Kidney (tissue), 14 donors: ENCODE results near the gene LOXL1. TPM values are rescaled to one million over a fixed set of nuclear protein-coding genes. Genes with fewer than 3 reads are reported as not detected.

ENCODE experiments used
- DNase-seq, 5 donors: peaks; one replicate each; pipeline ENCODE4 v3.0.0-alpha.2; 2013 to 2020
- FAIRE-seq: peaks from 2 replicates; lab custom pipeline; 2012; peaks lifted over from hg19 to GRCh38; lab: Jason Lieb, UNC
- H3K27ac ChIP-seq, 2 donors: one replicate each; pipeline ENCODE4 v1.7.0; 2013; ENCODE audit warnings: low read depth in 2 of 2, low read length in 2 of 2, inconsistent platforms in 1 of 2
- H3K27me3 ChIP-seq: one replicate; pipeline ENCODE4 v1.7.1; 2013; ENCODE audit warnings: low read length, inconsistent platforms; ENCODE audit not compliant: control insufficient read depth, insufficient read depth
- H3K36me3 ChIP-seq, 3 donors: one replicate each; pipeline versions ENCODE4 v1.7.0 to v1.7.1; 2013; ENCODE audit warnings: low read length in 3 of 3, control low read depth in 1 of 3, inconsistent platforms in 1 of 3; ENCODE audit not compliant: insufficient read depth in 3 of 3, control insufficient read depth in 2 of 3
- H3K4me1 ChIP-seq, 3 donors: one replicate each; pipeline versions ENCODE4 v1.7.0 to v1.7.1; 2013; ENCODE audit warnings: low read length in 3 of 3, inconsistent platforms in 1 of 3, low read depth in 1 of 3; ENCODE audit not compliant: control insufficient read depth in 2 of 3, insufficient read depth in 2 of 3
- H3K4me3 ChIP-seq, 3 donors: one replicate each; pipeline versions ENCODE4 v1.7.0 to v1.8.1; 2013; ENCODE audit warnings: low read length in 3 of 3, control low read depth in 1 of 3, inconsistent platforms in 1 of 3
- H3K9ac ChIP-seq, 3 donors: one replicate each; pipeline versions ENCODE4 v1.7.0 to v1.7.1; 2013; ENCODE audit warnings: low read length in 3 of 3, control low read depth in 1 of 3, inconsistent platforms in 1 of 3
- H3K9me3 ChIP-seq, 3 donors: one replicate each; pipeline versions ENCODE4 v1.7.0 to v1.7.1; 2013; ENCODE audit warnings: low read length in 3 of 3, control low read depth in 1 of 3, inconsistent platforms in 1 of 3; ENCODE audit not compliant: control insufficient read depth in 2 of 3, insufficient read depth in 1 of 3
- intact Hi-C: fragments of 100-400 bp; cut with DNase I; formaldehyde crosslinking; loops from one replicate; pipeline ENCODE4 v1.11.1; 2022
- polyA plus RNA-seq: library from polyadenylated mRNA; stranded (reverse); fragments of 350-450 nt; fragmentation: Illumina TruSeq; extraction: RNeasy Lipid Tissue Mini Kit (QIAGEN cat#74804); gene quantifications from one replicate; pipeline ENCODE4 v1.2.3, GENCODE V29; 2014; ENCODE audit warnings: low read depth, low replicate concordance; ENCODE audit not compliant: insufficient read depth
- total RNA-seq: library from RNA; stranded (reverse); fragmentation: NEBNext Ultra II Directional; extraction: Animal tissue kit (Norgen Biotek cat#: 25700); gene quantifications from one replicate; pipeline ENCODE4 v1.2.1, GENCODE V29; 2021
- TF ChIP-seq, protein P1 (sequence below): IDR thresholded peaks from 3 replicates; pipeline ENCODE4 v1.5.1; 2012; ENCODE audit warnings: mild to moderate bottlenecking, moderate library complexity, borderline replicate concordance; ENCODE audit not compliant: insufficient read depth; ENCODE audit errors: extremely low read depth
- donor health status: control.
- donor health status: control.
- donor health status: control.
- donor health status: control.
- donor health status: control.
- donor health status: DM: yes; HTN: yes; CAD: no.
- donor health status: Normal renal cell carcinoma (clear cell type).

The LOXL1 gene
- total and polyA plus RNA-seq, 2 donors from 2014 or later = 33.2 to 35.1 TPM

DNA sequence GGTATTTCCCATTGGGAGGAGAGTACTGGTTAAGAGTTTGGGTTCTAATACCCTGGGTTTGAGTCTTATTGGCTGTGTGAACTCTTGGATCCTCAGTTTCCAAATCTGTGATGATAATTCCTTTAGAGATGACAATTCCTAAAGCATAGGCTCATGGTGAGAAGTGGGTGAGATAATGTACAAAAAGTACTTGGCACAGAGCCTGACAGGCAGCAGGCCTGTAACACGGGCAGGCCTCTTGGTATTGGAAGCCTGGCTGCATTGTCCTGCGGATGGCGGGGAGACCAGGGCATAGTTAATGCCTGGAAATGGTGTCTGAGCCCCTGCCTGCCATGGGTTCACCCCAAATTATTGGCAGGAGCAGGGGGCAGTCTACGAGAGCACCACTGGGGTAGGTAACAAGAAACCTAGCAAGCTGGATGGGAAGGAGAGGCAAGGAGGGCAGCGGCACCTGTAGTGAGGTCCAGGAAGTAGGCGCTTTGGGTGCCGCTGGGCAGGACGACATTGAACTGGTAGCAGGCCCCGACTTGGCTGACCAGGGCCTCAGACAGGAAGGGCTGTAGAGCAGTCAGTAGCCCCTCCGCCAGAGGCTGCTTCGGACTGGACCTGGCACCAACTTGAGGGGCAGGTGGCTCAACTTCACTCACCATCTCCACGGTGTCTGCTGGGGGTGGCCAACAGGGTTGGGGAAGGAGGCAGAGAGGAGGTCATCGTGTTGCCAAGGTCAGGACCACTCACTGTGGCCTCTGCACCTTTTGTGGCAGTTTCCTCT lies 58.1 kb downstream of the LOXL1 start:
- TF ChIP-seq, protein P1, sequence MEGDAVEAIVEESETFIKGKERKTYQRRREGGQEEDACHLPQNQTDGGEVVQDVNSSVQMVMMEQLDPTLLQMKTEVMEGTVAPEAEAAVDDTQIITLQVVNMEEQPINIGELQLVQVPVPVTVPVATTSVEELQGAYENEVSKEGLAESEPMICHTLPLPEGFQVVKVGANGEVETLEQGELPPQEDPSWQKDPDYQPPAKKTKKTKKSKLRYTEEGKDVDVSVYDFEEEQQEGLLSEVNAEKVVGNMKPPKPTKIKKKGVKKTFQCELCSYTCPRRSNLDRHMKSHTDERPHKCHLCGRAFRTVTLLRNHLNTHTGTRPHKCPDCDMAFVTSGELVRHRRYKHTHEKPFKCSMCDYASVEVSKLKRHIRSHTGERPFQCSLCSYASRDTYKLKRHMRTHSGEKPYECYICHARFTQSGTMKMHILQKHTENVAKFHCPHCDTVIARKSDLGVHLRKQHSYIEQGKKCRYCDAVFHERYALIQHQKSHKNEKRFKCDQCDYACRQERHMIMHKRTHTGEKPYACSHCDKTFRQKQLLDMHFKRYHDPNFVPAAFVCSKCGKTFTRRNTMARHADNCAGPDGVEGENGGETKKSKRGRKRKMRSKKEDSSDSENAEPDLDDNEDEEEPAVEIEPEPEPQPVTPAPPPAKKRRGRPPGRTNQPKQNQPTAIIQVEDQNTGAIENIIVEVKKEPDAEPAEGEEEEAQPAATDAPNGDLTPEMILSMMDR = no peak
- intact Hi-C loops = loop anchor here (10.0 kb wide), 1 partner anchor 60 kb away; no protein-coding TSS in a partner anchor
- H3K4me1 ChIP-seq = peaks cover 0 to 37% (median 14%) of the 10 kb centered on the region in 3 donors

DNA sequence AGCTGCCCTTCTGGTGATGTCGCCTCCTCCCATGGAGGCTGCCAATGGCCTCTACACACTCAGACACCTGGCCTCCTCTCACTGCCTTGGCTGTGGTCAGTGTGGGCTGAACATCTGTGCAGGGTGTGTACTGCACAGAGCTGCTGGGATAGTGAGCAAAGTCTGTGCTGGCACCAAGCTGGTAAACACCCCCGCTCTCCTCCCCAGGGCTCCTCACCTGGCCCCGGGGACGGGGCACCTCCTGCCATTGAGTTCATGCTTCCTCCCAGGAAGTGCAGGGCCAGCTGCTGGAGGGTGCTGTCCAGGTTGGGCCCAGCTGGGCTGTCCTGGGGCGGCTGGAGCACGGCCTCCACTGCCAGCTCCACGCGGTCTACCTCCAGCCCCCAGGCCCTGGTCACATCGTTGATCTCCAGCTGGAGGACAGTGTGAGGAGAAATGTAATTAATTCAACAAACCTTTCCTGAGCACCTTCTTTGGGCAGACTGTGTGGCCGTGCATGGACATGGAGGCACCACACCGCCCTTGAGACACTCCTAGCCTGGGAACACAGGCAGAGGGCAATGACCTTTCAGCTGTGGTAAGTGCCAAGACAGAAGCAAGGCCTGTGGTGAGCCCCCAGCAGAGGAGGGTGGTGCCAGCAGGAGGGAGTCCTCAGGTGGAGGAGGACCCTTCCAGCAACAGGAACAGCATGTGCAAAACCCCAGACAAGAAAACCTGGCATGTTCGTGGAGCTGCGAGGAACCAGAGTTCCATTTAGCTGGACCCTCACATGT lies 59.0 kb downstream of the LOXL1 start:
- Histone ChIP-seq H3K9ac (no peak overlapping the region), H3K4me1 (peaks cover 0 to 37% (median 14%) of the 10 kb centered on the region in 3 donors), H3K27ac (no peak overlapping the region), H3K4me3 (no peak overlapping the region), H3K9me3 (no peaks in the 10 kb centered on the region), H3K36me3 (no peaks in the 10 kb centered on the region), H3K27me3 (no peaks in the 10 kb centered on the region)
- FAIRE-seq = no peak
- peak in 1 of 5 donors; percentile 50 for DNase-seq
- TF ChIP-seq, protein P1 = no peak
- intact Hi-C loops = loop anchor here (10.0 kb wide), 1 partner anchor 60 kb away; no protein-coding TSS in a partner anchor

More for the DNA sequence above, 58.1 kb downstream of the LOXL1 start:
- no peak for FAIRE-seq
- peak in 1 of 5 donors; percentile 69 for DNase-seq
- Histone ChIP-seq H3K9ac (no peak overlapping the region), H3K27ac (peak overlapping the region in 1 of 2 donors; percentile 79), H3K36me3 (no peaks in the 10 kb centered on the region), H3K9me3 (no peaks in the 10 kb centered on the region), H3K4me3 (no peak overlapping the region), H3K27me3 (no peaks in the 10 kb centered on the region)

DNA sequence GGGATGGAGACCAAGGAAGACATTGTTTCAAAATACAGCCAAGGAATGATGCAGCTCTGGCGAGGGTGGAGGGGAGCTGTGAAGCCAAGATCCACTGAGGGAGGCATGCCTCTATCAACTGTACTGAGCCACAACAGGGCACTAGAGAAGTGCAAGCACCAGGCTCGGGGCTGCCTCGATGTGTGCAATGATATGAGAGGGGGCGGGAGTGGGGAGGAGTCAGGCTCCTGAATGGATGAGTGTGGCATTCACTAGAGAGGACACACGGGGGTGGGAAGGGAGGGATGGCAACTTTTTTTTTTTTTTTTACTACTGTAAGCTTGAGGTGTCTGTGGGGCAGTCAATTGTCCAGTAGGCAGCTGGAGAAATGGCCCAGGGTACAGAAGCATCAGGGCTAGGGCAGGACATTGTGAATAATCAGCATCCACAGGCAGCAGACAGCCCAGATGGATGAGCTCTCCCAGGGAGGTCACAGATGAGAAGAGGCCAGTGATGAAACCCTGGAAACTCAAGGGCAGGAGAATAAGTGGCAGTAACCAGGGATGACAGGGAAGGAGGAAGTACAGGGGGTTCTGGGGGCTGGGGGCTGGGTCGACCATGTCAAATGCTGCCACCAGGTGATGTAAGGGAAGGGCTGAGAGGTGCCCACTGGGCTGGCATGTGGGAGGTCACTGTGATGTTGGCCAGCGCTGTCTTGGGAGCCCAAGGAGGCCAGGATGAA lies 60.0 kb downstream of the LOXL1 start:
- intact Hi-C loops = loop anchor here (10.0 kb wide), 1 partner anchor 59 kb away; no protein-coding TSS in a partner anchor
- Histone ChIP-seq H3K4me3 (no peak overlapping the region), H3K27me3 (no peaks in the 10 kb centered on the region), H3K4me1 (peaks cover 0 to 43% (median 16%) of the 10 kb centered on the region in 3 donors), H3K9me3 (no peaks in the 10 kb centered on the region), H3K9ac (no peak overlapping the region), H3K27ac (peak overlapping the region; percentile 15 to 19), H3K36me3 (no peaks in the 10 kb centered on the region)
- DNase-seq (no peak), FAIRE-seq (no peak)
- TF ChIP-seq, protein P1 = no peak
